NCI-H748 (cell line): ENCODE data around the gene PRKCZ.

Experiments
- DNase-seq: peaks from one replicate; lab custom pipeline; 2025; ENCODE audit not compliant: unreplicated experiment; lab: John Stamatoyannopoulos, UW

Gene PRKCZ

DNA sequence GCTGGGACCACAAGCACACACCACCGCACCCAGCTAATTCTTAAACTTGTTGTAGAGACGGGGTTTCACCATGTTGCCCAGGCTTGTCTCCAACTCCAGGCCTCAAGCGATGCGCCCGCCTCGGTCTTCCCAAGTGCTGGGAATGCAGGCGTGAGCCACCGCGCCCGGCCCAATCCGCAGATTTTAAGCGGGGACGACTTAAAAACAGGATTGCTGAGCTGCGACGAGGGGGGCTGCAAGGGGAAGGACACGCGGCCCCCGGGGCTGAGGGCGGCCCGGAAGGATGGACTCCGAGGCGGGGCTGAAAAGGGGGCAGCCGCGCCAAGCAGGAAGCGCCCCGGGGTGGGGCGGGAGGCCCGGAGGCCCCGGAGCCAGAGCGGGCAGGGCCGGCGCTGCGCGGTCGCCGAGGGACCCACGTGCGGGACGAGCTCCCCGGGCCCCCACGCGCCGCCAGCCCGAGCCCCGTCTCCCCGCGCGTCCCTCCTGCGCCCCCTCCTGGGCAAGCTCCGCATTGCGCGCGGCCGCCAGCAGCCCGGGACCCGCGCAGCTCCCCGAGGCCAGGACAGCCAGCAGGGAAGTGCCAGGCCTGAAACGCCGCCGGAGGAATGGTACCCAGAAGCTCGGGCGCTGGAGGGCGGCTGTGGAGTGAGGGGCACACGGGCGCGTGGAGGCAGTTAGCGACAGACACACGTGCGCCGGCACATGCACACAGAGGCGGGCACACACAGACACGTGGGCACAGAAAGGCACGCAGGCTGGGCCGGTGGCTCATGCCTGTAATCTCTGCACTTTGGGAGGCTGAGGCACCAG lies 5.5 kb upstream of the PRKCZ start:
- peak; percentile 38 for DNase-seq

DNA sequence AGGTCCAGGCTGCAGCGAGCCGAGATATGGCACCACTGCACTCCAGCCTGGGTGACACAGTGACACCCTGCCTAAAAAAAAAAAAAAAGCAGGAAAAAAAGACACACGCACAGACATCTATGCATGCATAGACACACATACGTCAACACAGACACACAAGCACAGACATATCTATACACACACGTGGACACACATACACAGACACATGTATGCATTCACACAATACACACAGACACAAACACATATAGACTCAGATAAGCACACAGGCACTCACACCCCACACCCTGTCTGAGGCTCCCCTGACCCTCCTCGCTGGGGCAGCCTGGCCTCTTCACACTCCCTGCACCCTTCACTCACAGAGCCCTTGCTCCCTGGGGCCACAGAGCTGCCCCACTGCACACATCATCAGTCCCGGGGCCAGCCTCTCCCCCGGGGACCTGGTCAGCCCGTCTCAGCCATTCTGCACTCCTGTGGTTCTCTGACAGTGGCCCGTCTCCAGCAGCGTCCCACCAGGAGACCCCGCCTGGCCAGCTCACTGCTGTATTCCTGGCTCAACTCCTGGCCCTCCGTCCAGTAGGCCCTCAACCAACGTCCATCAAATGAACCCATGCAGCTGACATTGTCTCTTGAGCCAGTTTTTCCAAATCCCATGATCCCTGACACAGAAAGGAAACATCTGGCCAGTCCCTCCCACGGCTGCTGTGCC lies 4.6 kb upstream of the PRKCZ start:
- DNase-seq, result no peak

DNA sequence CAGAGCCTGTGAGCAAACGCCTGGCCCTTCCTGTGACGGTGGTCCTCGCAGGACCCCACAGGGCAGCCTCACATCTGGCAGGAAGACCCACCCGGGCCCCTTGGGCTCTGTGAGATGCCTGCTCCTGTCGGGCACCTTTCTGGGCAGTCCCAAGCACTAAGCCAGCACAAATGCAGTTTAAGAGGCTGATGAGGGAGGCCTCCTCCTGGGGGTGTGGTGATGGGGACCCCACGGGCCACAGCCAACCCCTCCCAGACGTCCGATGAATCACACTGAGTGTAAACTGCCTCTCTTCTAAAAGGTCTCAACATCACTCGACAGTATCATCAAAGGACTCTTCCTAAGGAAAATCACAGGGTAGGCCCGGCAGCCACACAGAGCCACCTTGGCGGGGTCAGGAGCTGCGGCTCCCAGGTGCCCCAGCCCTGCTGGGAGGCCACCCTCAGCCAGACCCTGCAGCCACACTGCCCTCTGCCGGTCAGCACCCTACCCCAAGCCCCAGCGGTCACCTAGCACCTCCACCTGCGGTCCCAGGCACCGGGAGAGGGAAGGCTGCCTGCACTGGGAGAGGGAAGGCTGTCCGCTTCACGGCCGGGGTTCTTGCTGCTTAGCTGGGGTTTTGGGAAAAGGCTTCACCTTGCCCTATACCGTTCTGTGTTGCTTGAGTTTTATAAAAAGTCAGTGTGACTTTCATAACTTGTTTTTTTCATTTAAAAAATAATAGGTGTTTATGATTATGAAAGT lies 3.9 kb upstream of the PRKCZ start:
- peak; percentile 61 for DNase-seq

DNA sequence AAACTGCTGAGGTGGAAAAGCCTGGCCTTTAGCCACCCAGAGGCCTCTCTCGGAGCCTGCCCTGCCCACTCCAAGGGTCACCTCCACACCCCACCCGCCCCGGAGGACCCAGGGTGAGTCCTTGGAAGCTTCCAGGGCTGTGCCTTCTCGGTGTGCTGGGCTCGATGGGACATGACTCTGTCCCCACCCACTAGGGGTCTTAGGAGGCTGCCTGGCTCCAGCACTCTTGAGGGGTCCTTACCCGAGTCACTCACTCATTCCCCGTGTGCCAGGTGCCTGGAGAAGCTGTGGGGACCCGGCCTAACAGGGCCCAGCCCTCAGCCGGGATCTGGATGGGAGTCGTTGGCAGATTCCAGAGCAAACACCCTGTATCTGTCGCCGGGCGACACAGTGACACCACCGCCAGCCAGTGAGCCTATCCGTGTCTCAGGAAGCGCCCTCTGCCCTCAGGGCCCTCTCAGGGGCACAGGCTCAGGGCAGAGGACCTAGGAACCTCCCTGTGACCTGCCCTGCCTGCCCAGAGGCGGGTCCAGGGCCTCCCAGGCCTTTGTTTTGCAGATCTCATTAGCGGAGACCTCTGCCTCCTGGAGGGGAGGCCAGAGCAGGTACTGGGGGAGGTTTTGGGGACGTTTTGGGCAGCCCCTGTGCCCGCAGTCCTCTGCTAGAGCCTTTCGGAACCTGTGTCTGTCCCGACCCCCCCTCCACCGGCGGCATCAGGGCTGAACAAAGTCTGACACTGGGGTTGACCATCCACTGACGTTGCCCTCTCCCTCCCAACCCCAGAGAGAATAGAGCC lies 3.1 kb upstream of the PRKCZ start:
- no peak for DNase-seq

DNA sequence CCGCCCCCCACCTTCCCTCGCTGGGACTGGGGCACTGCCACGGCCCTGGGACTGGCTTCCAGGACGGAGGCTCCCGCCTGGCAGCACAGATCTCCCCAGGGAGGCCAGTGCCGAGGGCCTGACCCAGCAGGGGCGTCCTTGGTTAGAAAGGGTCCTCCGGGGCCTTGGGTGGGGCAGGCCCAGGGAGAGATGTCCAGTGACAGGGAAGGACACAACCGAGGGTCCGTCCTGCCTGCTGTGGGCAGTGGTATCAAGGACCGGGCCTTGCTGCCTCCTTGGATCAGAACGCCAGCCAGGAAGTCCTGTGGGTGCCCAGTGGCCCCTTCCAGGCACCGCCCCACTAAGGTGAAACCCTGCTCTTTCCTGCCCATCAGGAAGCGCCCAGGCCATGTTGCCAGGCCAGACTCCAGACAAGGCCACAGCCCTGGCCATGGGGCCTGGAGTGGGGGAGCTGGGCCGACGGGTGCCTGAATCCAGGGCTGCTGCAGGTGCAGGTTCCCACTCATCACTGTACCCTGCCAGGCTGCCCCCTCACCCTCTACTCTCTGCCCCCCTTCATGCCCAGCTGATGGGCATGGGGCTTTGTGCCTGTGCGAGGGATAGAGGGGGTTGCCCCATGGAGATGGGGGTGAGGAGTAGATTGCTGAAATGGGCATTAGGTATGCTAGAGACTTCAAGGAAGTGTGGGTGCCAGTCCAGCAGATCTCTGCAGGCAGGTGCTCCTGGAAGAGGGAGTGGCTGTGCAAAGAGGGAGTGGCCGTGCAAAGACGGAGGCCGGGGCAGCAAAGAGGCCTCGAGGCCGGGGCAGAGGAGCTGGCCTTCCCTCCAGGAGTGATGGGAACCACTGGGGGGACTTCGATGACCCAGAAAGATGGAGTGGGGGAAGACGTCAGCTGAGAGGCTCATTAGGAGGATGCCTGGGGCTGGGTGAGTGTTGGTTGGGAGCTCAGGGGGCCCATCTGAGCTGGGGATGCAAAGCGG lies 2.2 kb upstream of the PRKCZ start:
- no peak for DNase-seq

DNA sequence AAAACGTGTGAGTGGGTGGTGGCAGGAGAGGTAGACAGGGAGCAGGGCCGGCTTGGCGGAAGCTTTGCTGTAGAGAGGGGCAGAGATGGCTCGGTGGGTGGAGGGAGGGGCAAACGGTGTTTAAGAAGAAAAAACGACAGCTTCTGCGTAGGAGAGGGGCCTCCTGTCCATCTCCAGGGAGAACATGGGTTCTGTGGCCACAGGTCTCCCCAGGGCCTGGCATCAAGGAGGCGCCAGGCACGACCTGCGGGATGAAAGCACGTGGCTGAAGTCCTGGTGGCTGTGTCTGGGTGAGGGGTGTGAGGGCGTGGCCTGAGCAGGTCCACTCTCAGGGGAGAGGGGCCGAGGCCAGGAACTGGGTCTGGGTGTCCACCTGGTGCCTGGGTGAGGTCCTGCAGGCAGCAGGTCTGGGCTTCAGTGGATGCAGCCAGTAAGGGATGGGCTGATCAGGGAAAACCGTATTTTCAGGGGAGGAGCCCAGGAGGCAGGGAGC lies 940 bp upstream of the PRKCZ start:
- peak; percentile 65 for DNase-seq

DNA sequence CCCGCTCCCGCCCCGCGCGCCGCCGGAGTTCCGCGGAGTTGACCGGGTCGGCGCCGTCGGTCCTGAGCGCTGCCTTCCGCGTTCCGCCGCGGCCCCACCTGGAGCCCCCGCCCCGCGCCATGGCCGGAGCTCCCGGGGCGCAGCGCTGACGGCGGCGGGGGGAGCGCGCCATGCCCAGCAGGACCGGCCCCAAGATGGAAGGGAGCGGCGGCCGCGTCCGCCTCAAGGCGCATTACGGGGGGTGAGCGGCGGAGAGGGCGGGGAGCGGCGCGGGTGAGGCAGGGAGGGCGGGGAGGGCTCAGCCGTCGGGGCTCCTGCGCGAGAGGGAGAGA lies 216 bp downstream of the PRKCZ start:
- DNase-seq, result peak; percentile 71

DNA sequence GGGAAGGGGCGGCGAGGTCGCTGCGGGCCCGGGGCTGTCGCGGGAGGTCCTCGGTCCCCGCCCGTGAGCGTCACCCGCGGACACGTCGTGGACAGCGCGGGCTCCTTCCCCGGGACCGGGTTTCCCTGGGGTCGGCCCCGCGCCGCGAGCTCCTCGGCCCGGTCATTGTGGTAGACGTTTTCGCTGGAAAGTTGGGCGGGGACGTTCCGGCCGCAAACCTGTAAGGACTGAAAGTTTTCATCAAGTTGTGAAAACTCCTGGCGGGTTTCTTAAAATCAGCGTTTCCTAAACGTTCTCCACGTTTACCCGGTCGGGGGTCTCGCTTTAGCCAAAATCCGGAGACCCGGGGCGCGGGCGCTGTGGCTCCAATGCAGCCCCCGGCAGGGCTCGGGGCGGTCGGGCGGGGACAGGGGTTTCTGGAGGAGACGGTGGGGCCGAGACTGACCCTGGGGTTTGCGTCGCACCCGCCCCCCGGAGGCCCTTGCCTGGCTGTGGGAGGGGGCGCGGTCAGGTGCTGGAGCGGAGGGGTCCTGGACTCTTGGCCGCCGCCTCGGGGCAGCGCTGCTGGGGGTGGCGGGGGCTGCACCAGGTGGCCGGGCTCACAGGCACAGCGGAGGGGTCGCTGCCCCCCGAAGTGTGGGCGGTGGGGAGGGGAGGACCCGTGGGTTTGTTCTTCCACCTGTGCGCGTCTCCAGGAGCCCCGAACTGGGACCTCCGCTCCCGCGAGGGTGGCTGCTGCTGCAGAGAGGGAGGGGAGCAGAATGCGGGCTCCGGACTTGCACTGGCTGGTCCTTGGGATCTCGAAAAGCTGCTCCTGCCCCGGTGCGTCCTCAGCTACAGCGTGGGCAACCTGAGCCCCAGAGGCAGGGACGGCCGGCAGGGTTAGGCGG lies 827 bp downstream of the PRKCZ start:
- DNase-seq, result peak; percentile 20

DNA sequence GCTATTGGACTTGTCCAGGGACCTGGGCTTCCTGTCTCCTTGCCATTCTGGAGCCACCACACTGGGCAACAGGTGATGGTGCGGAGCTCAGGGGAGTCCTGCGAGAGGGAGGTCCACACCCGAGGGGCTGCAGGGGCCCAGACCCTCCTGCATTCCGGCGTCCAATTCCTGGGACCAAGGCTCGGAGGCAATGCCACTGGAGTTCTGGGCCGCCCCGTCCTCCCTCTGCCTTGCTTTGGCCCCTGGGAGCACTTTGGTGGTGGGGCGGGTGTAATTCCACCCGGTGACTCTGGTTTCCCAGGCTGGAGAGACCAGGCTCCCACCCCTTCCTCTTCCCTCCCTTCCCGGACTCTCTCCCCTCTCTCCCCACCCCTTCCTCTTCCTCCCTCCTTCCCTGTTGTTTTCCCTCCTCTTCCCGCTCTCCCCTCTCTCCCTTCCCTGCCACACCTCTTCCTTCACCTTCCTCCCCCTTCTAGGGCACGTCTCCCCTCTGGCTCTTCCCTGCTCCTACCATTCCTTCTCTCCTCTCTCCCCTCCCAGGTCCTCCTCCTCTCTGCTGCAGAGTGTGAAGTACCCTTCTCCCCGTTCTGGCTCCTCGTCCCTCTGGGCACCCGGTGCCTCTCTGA lies 2.0 kb downstream of the PRKCZ start:
- DNase-seq, result no peak

DNA sequence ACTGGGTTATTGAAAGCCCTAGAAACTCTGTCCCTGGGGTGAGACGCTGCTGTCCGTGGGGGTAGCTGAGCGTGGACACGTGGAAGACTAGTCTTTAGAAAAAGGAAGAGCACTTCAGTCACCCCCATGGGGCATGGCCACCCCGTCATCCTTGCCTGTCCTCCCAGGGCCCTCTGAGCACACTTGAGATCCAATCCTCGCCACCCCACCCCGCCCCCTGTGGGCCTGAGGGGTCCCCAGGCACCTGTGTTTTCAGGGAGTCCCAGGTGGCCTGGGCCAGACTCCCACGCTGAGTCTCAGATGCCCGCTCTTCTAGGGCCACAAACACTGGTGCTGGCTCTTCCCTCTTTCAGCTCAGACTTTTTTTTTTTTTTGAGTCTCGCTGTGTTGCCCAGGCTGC lies 2.5 kb downstream of the PRKCZ start:
- DNase-seq, result no peak

DNA sequence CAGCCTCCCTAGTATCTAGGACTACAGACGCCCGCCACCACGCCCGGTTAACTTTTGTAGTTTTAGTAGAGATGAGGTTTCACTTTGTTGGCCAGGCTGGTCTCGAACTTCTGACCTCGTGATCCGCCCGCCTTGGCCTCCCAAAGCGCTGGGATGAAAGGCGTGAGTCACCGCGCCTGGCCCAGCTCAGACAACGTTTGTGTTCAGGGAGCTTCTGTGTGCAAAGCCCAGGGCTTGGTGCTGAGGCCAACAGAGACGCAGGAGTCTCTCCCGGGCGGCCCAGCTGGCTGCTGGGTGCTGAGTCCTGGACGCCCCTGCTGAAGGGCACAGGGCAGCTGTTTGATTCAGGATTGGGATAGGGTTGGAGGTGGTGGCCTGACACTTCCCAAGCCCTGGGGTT lies 3.0 kb downstream of the PRKCZ start:
- no peak for DNase-seq

DNA sequence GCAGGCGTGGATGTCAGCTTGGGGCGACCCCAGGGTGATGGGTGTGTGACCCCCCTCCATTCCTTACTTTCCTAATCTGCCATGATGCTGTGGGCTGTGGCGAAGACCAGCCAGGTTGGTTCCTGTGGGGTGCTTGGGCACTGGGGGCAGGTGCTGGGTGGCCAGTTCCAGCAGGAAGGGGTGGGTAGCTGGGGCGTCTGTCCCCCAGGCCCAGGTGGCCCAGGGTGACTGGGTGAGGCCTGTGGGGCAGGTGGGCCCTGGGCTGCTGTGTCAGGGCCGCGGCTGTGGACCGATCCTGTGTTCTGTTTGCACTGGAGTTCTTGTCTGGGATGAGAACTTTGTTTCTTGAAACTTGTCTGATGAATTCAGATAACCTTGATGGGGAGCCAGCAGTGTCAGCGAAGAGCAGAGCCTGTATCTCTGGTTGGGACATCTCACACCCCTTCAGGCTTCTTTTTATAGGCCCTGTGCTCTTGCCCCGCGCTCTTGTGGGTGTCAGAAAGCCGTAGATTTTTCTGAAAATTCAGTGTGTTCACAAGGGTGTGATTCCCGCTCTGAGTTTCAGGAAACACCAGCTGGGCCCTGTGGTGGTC lies 3.7 kb downstream of the PRKCZ start:
- no peak for DNase-seq

DNA sequence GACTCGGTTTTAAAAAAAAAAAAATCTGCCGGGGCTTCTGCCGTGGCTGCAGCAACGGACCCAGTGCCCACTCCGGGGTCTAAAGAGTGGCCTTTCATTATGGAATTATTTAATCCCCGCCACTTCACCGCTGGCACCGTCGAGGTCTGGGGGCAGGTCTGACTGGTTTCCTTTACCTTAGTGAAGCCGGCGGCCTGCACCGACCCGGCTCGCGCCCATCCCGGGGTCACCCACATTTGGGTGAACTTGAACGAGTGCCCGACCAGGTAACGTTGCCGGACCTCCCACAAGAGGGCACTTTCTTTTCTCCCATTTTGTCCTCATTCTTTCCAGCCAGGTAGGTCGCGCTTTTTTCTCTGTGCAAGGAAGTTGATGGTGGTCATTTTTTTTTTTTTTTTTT lies 4.3 kb downstream of the PRKCZ start:
- DNase-seq, result no peak

DNA sequence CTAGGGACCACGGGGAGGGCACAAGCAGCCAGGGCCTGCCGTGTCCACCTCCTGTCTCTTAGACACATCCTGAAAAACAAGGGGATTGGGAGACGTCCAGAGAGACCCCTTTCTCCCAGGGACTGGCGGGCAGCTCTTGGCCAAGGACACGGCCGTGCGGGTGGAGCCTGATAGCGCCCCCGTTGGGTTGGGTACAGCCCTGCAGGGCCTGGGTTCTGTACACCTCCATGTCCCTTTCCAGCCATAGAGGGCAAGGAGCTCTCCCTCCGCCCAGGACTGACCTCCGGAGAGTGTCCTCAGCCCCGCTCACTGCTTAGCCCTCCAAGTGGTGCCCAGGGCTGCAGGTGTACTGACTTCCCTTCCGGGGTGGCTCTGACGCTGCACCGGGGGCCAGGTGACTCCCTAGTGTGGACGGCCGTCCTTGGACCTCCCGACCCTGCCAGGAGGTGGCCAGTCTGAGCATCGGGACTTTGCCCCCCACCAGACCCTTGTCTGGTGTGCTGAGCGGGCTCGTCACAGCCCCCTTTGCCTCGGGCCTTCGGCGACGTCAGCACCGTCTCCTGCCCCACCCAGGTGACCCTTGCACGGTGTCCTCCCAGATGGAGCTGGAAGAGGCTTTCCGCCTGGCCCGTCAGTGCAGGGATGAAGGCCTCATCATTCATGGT lies 5.8 kb downstream of the PRKCZ start:
- no peak for DNase-seq

DNA sequence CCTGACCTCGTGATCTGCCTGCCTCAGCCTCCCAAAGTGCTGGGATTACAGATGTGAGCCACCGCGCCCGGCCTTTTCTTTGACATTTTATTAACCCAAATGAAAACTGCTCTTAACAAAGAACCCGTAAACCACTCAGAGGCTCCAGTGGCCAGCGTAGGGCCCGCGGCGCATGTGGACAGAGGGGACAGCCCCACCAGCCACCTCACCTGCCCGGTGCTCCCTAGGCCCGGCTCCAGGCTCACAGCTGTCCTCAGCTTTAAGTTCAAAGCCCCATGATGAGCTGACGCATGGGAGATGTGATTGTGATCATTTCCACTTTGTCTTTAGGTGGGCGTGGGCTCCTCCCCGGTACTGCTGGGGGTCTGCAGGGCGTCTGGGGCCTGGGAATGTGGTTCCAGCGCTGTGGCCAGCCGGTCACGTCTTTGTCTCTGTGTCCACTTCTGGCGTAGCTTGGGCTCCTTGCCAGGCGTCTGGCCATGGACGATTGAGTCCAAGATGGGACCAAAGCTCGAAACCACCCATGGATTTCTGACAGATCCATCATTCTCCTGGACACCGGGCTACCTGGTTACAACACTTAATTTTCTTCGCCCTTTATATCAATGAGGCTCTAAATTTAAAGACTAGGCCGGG lies 6.9 kb downstream of the PRKCZ start:
- no peak for DNase-seq

DNA sequence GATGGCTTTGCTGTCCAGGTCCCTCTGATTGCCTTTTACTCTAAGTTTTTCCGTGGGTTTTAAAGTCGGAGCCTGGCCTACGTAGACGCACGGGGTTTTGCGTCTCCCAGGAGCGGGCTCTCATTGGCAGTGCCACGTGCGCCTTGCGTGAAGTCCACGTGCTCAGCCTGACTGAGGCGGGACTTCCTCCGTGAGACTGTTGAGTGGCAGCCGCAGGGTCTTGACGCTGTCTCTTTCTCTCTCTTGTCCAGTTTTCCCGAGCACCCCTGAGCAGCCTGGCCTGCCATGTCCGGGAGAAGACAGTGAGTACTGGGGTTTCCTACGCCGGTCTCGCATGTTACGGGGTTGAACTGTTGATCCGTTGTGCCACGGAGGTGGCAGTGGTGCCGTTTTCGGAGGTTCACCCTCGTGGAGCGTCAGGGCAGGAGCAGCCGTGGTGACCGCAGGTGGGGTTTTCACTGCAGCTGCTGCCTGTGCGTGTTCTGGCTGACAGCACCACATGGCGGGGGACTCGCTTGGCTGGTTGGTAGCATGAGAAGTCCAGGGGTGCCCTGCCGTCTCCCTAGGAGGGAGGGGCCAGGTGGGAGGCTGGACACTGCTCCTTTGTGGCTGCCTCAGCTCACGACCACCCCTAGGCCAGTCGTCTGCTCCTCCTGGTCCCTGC lies 9.2 kb downstream of the PRKCZ start:
- DNase-seq, result no peak

DNA sequence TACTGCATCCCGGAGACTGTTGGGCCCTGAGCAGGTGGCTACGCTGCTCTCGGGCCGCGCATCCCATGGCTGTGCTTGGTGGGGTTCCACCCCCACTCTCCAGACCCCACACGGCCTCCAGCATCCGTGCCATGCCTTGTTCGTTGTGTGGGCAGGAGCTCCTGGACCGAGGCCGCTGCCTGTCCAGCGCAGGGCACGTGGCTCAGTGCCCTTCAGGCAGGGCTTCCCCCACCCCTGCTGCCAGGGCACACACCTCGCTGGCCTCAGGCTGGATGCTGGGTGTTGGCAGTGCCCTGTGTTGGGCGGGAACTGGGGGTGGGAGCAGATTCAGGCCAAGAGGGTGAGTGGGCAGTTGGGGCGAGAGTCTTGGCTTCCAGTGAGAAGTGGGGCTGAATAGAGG lies 9.9 kb downstream of the PRKCZ start:
- no peak for DNase-seq
